ENCODE data around the gene AWAT1.
"Not testable (repeated sequence)": the region's sequence is repeated elsewhere in the genome, so short reads cannot be mapped to it uniquely, and the experiment has no call there.

The AWAT1 gene

DNA sequence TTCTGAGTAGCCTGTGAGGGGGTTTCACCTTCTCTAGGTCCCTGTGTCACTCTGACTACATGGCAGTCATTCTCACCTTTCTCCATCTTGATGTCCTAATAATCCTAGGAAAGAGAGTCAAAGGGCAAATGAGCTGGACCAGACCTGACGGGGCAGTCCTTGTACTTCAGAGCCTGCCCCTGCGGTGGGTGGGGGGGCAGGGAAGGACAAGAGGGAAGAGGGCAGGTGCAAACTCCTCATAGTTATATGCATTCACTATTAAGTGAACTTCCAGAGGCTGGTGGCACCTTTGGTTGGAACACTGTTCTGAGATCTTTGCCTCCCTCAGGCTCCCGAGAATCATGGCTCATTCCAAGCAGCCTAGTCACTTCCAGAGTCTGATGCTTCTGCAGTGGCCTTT, at the start of gene AWAT1:
Gene AWAT1 (plus strand): TSS at position 301 of the 400 bp plus-strand sequence. CDS start 41 bp downstream, at position 342.
- no peak for DNase-seq

DNA sequence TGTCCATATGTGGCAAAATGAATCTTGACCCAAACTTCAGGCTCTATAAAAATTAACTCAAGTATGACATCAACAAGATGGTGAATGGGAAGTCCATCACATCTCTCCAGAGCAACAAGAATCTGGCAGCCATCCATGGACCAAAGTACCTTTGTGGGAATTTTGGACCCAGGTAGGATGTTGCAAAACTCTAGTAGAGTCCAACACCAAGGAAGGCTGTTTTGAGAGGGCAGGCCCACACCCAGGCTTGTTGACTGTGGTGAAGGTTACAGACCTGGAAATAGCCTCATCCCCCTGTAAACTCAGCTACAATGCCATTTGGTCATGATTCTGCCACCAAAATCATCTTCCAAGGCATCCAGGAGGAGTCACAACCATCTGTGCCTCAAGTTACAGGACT, 44.2 kb upstream of the AWAT1 start:
- DNase-seq, result no peak

DNA sequence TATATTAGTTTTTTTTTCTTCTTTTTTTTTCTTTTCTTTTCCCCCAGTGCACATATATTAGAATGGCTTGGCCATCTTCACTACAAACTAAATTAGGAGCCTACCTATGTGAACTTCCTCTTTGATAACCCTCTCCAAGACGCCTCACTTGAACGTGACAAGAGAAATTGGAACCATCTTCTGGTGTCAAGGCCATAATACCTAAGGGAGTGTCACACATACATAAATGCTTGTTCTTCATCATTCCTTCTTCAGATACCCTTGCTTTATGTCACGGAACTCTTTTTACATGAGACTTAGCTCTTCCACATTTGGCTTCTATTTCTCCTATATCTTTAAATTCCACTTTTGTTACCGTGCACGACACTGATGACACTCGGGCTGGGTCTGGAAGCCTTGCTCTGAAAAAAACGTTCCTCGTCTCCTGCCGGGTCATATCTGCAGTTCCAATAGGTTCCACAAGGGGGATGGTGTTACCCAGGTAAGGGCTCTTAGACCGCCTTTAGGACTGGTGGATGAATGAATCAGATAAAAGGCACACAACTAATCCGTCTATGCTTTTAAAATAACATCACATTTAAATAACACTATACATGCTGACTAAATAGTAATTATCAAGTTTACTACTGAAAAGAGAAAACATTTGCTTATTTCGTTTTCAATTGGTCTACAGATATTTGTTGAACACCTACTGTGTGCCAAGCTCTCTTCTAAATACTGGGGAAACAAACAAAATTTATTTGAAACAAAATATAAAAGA, 37.3 kb upstream of the AWAT1 start:
- DNase-seq, result peak; percentile 72

DNA sequence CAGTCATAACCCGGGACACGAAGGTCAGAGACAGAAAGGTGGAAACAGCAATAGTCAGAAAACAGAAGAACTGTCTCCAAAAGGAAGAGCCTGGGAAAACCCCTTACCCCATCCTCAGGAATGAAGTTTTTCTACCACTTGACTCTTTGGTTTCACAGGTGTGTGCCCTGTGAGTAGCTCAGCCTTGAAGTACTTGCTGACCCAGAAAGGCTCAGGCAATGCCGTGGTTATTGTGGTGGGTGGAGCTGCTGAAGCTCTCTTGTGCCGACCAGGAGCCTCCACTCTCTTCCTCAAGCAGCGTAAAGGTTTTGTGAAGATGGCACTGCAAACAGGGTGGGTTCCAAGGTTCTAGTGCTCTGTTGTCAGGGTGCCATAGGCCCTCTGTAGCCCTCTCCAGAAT, 32.7 kb upstream of the AWAT1 start:
- DNase-seq, result no peak

DNA sequence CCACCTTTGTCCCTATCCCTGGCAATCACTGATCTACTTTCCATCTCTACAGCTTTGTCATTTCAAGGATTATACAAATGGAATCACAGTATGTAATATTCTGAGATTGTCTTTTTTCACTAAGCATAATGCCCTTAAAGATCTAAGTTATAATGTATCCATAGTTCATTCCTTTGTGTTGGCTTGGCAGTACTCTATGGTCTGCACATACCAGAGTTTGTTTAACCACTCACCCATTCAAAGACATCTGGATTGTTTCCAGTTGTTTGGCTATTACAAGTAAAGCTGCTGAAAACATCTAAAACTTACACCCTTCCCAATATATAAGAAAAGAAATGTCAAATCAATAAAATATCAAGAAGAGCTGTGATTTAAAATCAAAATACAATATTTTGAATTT, 26.0 kb upstream of the AWAT1 start:
- no peak for DNase-seq

DNA sequence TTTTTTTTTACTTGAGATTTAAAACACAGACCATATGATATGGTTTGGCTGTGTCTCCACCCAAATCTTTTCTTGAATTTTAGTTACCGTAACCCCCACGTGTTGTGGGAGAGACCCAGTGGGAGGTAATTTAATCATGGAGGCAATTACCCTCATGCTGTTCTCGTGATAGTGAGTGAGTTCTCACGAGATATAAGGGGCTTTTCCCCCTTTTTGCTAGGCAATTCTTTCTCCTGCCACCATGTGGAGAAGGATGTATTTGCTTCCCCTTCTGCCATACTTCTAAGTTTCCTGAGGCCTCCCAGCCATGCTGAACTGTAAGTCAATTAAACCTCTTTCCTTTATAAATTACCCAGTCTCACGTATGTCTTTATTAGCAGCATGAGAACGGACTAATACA, 24.9 kb upstream of the AWAT1 start:
- not testable (repeated sequence) for DNase-seq

DNA sequence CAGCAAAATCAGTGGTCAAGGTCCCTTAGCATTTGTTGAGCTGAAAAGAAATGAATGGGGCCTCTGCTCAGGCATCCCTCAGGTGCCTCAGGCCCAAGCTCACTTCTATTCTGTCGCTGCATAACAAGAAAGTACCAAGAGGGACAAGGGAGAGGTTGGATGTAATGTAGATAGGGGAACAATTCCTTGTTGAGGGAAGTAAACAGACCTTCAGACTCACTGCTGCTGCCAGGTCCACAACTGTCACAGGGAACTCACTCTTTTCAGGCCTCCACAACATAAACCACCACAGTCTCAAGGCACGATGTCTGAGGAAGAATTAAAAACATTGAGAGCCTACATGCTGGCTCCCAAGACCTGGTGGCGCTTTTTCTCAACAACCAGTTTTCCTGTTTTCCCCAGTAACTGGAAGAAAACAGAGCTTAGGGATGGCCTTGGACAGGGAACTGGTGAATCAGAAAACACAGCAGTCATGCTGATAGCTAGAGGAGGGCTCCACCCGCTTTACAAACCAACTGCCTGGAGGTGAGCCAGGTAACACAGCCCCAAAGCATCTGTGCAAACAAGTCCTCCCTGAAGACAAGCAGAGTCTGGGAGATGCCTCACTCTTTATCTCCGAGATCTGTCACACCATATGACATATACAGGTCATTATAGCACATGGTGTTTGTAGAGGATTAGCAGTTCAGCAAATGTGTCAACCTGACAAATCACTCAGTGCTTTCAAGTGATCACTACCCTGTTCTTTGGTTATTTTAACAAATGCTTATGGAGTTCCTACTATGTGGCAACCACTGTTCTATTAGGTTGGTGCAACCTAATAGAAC, 14.3 kb upstream of the AWAT1 start:
- DNase-seq, result no peak

DNA sequence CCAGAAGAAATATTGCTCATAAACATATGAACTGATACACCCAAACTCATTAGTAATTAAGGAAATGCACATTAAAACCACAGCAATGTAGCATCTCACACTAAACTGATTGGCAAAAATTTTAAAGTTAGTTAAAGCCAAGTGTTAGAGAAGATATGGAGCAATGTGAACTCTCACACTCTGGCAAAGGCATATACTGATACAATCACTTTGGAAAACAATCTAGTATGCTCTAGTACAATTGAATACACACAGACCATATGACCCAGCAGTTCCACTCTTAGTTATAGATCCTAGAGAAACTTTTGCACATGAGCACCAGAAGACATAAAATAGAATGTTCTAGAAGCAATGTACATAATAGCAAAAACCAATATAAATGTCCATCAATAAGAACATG, 8.4 kb upstream of the AWAT1 start:
- DNase-seq, result no peak

DNA sequence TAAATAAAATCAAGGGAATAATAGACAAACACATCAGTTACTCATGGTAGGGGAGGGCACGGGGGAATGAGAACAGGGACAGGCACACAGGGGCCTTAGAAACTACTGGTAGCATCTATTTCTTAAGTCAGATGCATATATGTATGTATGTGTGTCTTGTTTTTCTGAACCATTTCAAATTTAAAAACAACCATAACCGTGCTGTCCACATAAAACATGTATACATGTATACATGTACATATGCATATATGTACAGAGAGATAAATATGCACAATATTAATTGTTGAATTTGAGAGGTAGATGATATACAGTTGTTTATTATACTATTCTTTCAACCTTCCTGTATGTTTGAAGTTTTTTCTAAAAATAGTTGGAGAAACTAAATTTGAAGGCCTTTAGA, 7.8 kb upstream of the AWAT1 start:
- DNase-seq, result no peak

DNA sequence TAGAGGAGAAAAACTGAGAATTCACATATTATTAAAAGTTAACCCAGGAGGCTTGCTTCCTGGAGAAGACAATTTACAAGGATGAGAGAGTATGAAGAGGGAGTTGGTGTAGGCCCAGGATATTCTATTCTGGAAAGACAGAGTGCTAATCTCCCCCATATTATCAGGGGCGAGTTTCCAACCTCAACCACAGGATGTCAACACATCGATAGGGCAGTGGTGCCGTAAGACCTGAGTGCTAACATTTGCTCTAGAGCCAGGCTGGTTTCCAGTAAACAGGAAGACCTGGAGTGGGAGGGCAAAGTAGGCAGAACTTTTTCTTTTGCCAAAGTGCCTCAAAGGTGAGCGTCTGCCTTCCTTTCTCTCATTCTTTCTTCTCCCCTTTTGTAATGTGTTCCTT, 2.8 kb upstream of the AWAT1 start:
- no peak for DNase-seq

DNA sequence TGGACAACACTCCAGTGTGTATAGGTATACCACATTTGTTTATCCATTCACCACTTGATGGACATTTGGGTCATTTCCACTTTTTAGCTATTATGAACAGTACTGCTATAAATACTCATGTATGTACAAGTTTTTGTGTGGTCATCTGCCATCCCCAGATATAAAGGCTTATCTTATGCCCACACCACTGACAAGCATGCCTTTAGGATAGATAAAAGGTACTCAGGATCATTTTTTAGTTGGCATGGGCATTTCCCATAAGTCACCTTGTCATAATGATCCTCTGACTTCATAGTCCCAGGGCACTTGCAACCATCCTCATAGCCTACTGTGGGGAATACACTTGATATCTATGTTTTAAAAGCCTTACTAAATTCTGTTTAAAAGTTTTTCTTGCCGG, 6.3 kb downstream of the AWAT1 start:
- DNase-seq, result no peak

DNA sequence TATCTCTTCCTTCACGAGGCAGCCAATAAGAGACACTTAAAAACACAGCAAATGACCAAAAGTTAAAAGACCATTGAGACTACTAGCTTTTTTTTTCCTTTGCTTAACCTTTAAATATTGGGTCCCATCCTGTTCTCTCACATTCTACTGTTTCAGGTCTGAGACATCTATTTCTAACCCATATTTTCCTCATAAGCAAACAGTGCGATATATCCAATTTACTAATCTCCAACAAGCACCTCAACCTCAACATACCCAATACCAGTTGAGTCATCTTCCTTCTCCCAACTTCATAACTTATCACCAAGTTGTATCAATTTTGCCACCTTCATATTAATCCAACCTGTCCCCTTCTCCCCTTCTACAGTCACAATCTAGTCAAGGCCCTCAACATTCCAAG, 7.0 kb downstream of the AWAT1 start:
- no peak for DNase-seq

DNA sequence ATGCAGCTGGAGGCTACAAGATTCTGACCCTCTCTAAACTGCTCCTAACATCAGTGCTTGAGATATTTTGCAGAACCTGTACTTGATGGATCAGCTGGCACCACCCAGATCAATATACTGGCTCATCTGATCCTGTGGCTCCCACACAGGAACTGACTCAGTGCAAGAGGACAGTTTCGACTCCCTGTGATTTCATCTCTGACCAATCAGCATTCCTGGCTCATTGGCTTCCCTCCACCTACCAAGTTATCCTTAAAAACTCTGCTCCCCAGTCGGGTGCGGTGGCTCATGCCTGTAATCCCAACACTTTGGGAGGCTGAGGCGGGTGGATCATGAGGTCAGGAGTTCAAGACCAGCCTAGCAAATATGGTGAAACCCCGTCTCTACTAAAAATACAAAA, 9.1 kb downstream of the AWAT1 start:
- DNase-seq, result not testable (repeated sequence)

DNA sequence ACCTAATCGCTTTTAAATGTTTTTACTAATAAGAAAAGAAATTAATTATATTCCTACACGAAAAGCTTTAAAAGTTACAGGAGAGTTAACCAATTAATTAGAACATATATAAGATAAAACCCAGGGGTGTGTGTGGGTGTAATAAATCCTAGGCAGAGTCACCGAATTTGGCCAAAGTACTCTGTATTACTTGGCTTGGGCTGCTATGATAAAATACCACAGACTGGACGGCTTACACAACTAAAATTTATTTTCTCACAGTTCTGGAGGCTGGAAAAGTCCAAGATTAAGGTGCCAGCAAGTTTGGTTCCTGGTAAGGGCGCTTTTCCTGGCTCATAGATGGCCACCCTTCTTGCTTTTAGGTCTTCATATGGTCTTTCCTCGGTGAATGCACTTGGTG, 10.4 kb downstream of the AWAT1 start:
- no peak for DNase-seq

DNA sequence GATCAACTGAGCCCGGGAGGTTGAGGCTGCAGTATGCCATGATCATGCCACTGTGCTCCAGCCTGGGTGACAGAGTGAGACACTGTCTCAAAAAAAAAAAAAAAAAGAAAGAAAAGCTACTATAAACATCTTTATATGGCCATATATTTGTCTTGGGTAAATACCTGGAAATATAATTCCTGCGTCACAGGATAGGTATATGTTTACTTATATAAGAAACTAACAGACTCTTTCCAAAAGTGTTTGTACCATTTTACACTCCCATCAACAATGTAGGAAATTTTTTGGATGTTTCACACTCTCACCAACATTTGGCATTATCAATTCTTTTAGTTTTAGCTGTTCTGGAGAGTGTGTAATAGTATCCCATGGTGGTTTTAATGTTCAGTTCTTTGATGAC, 12.8 kb downstream of the AWAT1 start:
- DNase-seq, result no peak

DNA sequence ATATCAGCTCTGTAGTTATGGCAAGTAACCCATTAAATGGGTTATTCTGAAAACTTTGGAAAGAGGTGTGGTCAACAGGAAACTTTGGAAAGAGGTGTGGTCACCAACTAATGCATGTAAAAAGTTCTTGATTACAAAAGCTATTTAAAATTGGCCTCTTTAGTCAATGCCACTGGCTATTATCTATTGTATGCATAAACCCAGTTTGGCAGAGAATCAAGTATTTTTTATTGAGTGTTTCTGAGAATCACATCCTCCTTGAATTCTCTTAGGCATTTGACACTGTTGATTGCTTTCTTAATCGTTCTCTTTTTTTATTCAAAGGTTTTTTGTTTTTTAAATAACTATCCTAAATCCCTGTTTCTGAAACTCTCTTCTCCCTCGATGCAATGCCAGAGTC, 18.0 kb downstream of the AWAT1 start:
- no peak for DNase-seq

DNA sequence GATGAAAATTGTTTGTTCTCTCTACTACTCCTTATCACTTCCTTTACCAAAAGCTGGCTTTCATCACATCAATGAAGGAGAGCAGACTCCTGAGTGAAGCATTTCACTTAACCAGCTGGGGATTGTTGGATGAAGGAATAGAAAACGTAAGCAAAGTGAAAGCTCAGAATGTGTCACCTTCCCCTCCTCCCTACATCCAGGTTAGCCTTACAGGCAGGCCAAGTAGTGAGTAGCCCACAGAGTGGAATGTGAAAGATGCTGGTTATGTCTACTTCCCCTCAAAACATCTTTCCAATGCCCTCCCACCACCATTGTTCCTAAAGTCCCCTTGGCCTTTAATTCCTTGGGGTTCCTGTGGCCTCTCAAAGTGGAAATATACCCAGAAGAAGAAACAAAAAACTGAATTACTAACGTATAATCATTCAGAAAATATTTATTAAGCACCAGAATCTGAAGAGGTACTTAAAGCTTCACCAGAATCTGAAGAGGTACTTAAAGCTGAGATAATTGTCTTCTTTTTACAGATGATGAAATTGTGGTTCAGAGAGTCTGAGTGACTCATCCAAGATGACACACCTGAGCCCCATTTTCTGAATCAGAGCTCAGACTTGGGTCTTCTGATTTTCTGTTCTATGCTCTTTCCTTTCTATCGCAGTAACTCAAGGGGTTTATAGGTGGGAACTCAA, 19.1 kb downstream of the AWAT1 start:
- no peak for DNase-seq

DNA sequence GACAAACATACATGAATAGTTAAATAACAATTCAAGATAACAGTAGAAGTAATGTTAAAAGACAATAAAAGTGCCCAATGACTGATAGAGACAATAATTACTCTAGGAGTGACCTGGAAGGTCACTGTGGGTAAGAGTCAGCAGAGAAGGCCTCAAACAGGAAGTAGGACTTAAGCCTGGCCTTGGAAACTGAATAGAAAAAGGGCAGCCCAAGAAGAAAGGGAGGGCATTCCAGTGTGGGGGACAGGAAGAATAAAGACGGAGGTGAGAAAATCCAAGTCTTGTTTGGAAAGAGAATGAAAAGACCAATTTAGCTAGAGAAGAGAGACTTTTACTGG, 19.6 kb downstream of the AWAT1 start:
- no peak for DNase-seq

DNA sequence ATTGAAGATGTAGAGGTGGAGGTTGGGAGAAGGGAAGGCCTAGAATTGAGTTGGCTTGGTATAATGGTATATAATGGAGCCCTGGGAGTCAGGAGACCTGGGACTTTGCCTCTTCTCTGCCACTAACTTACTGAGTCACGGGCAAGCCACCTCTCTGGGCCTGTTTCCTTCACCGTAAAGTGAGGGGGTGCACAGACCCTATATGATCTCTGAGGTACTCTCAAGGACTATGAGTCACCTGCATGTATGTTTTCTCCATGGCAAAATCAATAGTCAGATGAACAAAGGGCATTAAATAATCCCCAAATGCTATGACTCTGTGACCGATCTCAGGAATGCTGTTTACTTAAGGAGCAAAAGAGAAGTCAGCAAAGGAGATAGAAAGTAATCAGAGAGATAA, 20.5 kb downstream of the AWAT1 start:
- no peak for DNase-seq

DNA sequence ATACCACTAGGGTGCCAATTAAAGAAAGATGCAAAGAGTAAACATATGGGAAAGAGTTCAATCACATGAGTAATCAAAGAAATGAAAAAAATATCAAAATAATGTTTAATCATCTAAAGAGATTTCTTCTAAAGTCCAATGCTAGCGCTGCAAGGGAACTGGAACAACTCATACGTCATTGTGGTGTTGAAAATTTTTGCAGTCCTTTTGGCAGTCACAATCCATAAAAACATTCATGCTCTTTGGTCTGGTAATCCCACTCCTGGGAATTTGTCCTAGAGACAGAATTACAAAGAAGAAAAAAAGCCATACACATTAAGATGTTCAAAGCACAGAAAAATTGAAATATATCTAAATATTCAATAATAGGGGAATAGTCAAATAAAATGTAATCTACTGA, 21.0 kb downstream of the AWAT1 start:
- no peak for DNase-seq

DNA sequence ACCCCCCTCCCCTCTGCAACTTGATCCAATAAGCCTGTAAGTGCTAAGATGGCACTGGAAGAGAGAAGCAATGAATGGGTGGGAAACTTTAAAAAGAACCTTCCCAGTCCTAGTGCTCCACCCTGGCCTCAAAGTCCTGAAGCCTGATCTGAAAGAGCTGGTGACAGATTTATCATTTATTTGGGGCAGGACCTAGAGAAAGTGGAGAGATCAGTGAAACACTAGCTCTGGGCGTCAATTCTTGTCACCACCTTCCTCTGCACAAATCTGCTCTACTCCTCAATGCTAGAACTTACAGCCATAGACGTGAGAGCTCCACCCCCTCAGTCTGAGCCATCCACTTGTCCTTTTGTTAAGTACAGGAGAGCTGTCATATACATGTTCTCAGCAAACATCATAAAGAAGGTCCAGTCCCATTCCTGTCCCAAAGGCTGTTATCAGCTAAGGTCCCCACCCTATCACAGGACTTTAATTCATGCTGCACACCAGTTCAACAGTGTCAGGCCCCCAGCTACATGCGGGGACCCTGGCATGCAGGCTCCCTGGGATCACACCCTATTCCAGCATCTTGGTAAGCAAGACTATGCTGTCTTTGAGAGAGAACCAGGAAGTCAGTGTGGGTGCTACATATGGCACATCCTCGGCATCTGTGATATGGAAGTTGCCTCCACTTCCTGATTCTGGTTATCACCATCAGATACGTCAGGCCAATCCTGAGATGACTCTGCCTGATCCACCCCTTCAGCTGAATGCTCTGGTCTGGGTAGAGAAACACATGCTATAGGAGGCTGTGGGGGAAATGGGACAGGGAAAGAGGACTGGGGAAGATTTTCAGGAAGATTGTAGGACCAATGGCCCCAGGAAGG, 23.2 kb downstream of the AWAT1 start:
- DNase-seq, result no peak

DNA sequence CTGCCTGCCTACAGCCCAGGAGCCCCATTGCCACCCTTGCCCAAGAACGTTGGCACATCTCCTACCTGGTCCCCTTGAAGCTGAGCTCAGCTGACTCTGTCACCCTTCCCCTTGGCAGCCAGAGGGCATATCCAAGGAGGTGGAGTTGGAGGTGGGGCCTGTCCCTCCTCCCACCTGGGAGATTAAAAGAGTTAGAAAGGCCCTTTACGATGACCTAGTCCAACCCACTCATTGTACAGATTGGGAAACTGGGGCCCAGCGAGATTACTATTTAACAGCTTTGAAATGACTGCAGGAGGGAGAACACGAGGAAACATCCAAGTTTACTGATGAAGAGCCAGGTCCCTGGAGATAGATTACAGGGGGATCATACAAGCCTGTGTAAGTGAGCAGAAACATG, 25.6 kb downstream of the AWAT1 start, which contains the start of gene P2RY4:
Gene P2RY4 (minus strand): TSS at position 101 of the 400 bp plus-strand sequence. CDS start 580 bp downstream, outside the sequence.
- DNase-seq, result no peak
